H7 (cell line): Measurements from ENCODE around the gene PWWP2B. TPM values are rescaled to one million over a fixed set of nuclear protein-coding genes. Genes with fewer than 3 reads are reported as not detected.

ENCODE experiments used
- DNase-seq: peaks from one replicate; pipeline ENCODE4 v3.0.0; 2012
- H3K27me3 ChIP-seq: 2 replicates; pipeline ENCODE4 v1.6.0; 2011; ENCODE audit warnings: mild to moderate bottlenecking, low read length; ENCODE audit not compliant: control insufficient read depth, insufficient read depth
- H3K36me3 ChIP-seq: replicated peaks from 2 replicates; pipeline ENCODE4 v1.5.1; 2011; ENCODE audit warnings: low read length; ENCODE audit not compliant: control insufficient read depth, insufficient read depth
- H3K4me3 ChIP-seq: 2 replicates; pipeline ENCODE4 v1.5.1; 2011; ENCODE audit warnings: low read depth, mild to moderate bottlenecking, control low read depth, low read length, moderate library complexity; ENCODE audit not compliant: insufficient read depth
- total RNA-seq: library from RNA; depleted of rRNA; stranded (reverse); fragments of >200 nt; shearing (Covaris generic); gene quantifications from 2 replicates; pipeline ENCODE4 v1.2.3, GENCODE V29; 2014

Gene PWWP2B
- total RNA-seq, 1 experiment from 2014 or later: 15.3 TPM

DNA sequence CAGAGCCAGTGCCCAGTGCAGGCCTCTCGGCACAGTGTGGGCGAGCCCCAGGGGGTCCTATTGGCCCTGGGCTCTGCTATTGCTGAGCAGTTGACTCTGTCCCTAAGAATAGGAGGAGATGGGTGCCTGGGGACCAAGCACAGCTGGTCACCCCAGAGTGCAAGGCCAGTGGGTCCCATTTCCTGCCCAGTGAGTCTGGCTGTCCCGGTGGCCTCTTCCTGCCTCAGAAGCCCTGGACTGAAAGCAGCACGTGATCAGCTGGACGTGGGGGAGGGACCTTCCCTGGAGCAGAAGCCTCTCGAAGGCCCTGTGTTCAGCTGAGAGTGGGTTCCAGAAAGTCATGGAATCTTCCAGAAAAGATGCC lies 42.0 kb downstream of the PWWP2B start:
- no peak overlapping the region for H3K4me3 ChIP-seq
- no peaks in the 10 kb centered on the region for H3K27me3 ChIP-seq
- DNase-seq: no peak
- H3K36me3 ChIP-seq: no peaks in the 10 kb centered on the region

DNA sequence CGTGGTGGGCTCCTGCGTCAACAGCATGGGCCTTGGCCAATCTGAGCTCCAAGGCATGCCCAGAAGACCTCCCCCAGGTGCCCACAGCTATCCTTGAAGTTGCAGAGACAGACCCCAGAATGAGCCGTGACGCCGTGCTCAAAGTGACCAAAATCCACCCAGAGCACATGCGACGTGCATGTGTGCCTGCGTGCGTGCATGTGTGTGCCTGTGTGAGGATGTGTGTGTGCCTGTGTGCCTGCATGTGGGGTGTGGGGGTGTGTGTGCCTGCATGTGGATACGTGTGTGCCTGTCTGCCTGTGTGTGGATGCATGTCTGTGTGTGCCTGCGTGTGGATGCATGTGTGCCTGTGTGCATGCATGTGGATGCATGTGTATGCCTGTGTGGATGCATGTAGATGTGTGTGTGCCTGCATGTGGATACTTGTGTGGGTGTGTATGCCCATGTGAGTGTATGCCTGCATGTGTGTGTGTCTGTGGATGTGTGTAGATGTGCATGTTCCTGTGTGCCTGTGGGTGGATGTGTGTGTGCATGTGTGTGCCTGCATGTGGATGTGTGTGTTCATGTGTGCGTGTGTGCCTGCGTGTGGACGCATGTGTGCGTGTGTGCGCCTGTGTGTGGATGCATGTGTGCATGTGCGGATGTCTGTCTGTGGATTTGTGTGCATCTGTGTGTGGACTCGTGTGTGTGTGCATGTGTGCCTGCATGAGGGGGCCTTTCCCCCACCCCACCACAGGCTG lies 42.6 kb downstream of the PWWP2B start:
- Histone ChIP-seq H3K27me3 (no peaks in the 10 kb centered on the region), H3K36me3 (no peaks in the 10 kb centered on the region), H3K4me3 (no peak overlapping the region)
- DNase-seq: no peak

DNA sequence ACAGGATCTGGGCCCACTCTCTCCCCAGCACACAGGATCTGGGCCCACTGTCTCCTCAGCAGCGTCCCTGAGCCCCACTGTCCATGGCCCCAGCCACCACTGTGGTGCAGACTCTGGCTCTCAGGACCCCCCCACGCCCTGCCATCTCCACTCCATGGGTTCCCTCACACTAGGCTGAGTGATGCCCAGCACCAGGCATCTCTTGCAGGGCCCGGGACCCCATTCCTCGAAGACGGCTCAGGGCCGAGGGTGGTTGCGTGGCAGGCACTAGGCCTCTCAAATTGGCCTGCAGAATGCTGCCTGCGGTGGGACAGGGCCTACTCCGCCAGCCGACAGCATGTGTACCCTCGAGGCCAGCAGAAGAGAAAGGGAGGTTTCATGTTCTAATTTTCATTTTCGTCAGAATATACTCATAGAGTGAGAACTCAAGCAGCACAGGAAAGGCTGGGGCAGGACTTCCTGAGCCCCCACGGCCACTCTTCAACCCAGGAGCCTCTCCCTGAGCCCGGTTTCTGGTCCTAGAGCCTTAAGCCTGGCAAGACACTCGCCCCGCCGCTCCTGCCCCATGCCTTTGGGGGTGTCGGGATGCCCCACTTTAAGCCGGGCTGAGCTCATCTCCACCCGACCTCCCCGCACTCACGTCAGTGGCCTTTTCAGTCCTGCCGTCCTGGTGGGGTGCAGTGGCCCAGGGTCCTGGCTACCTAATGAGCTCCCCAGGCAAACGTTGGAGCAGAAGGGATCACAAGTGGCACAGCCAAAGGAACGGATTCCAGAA lies 44.0 kb downstream of the PWWP2B start:
- no peaks in the 10 kb centered on the region for H3K36me3 ChIP-seq
- H3K27me3 ChIP-seq: no peaks in the 10 kb centered on the region
- no peak overlapping the region for H3K4me3 ChIP-seq
- no peak for DNase-seq

DNA sequence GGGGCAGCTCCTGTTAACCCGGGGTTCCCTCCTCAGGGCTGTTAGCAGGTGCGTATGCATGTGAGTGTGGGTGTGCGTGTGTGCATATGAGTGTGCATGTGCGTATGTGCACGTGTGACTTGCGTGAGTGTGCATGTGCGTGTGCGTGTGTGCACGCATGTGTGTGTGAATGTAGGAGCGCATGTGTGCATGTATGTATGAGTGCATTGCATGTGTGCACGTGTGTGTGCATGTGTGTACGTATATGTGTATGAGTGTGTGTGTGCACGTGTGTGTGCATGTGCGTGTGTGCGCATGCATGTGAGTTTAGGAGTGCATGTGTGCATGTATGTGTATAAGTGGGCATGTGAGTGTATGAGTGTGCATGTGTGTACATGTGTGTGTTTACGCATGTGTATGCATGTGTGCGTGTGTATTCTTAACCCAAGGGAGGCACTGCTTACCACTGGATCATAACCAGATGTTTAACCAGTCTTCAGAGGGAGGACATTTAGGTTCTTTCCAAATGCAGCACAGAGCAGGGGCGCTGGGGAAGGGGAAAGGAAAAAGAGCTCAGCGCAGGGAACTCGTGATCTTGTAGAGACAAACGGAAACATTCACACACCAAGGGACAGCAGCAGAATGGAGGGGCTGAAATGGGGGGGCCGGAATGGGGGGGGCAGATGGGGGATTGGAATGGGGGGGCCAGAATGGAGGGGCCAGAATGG lies 45.0 kb downstream of the PWWP2B start:
- no peak for DNase-seq
- H3K27me3 ChIP-seq: no peaks in the 10 kb centered on the region

DNA sequence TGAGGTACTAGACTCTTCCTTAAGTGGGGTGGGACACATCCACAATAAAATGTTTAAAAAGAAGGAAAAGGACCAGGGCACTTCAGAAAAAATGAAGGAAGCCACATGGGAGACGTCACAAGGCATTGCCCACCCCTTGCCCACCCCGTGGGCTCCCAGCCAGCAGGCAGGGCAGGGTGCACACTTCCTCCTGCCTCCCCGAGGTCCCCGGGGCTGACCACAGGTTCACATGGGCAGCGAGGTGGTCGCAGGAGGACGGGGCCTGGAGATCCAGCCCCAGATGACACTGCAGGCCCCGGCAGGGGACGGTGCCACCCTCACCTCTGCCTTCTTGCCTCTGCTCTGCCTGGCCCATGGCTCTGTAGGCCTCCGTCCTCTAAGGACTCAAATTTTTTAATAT lies 45.6 kb downstream of the PWWP2B start:
- Histone ChIP-seq H3K4me3 (no peak overlapping the region), H3K27me3 (no peaks in the 10 kb centered on the region), H3K36me3 (no peaks in the 10 kb centered on the region)
- no peak for DNase-seq

More for the DNA sequence above, 45.0 kb downstream of the PWWP2B start:
- no peak overlapping the region for H3K4me3 ChIP-seq
- H3K36me3 ChIP-seq: no peaks in the 10 kb centered on the region

DNA sequence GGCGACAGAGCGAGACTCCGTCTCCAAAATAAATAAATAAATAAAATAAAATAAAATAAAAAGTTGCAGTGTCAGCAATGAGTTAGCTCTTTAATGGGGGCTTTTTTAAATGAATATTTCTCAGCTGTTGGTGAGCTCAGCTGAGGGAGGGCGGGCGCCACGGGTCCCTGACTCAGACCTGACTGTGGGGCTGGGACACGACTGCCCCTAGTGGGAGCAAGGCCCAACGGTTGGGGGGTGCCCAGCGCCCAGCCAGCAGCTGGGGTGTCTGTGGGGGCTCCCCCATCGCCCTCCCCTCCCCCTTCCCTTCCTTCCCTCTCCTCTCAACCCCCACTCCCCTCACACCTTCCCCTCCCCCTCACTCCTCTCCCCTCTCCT lies 46.6 kb downstream of the PWWP2B start:
- no peaks in the 10 kb centered on the region for H3K27me3 ChIP-seq
- H3K4me3 ChIP-seq: no peak overlapping the region
- no peaks in the 10 kb centered on the region for H3K36me3 ChIP-seq
- DNase-seq: no peak

DNA sequence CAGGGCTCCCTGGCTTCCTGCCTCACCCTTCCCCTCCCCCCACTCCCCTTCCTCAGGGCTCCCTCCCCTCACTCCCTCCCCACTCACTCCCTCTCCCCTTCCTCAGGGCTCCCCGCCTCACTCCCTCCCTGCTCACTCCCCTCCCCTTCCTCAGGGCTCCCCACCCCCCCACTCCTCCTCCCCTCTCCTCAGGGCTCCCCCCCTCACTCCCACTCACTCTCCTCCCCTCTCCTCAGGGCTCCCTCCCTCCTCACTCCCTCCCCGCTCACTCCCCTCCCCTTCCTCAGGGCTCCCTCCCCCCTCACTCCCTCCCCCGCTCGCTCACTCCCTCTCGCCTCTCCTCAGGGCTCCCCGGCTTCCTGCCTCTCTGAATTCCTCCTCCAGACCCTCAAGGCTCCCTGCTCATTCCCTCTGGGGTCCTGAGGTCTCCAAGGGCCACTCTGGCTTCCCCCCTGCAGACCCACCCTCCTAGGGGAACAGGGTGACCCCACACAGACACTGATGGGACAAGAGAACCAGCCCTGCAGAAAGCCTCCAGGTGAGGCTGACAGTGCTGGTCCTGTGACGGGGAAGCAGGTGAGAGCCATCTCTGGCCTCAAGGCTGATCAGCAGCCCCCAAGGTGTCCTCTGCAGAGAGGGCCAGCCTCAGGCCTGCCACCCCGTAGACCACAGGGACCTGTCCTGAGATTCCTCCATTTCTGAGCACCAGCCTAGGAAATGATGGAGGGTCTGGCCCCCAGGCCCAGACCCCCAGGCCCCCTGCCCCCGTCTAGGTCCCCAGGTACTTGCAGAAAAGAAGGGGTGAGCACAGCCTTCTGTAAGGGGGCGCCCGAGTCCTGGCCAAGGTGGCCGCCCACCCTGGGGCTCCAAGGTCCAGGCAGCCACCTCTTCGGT lies 47.2 kb downstream of the PWWP2B start:
- no peaks in the 10 kb centered on the region for H3K36me3 ChIP-seq
- H3K27me3 ChIP-seq: no peaks in the 10 kb centered on the region
- H3K4me3 ChIP-seq: no peak overlapping the region
- peak; percentile 76 for DNase-seq

DNA sequence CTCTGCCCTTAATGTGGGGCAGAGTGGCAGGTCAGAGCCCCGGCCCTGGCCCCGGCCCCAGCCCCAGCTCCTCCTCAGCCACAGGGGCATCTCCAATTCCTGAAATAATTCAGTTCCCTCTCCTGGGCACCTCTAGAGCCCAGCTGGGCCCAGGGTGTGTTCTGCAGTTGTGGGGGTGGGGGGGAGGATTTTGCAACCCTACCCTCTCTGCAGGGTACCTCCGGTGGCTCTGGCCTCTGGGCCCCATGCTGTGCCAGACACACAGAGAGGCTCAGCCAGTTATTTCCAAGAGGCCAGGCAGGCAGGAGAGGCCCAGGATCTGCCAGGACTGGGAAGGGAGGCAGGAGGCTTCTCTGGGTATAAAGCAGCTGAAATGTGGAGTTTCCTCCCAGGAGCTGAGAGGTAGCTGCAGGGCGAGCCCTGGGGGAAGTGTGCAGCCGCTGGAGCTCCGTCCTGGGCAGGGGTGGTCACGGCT lies 47.9 kb downstream of the PWWP2B start:
- H3K36me3 ChIP-seq: no peaks in the 10 kb centered on the region
- H3K27me3 ChIP-seq: no peaks in the 10 kb centered on the region
- peak; percentile 75 for DNase-seq
- H3K4me3 ChIP-seq: no peak overlapping the region

DNA sequence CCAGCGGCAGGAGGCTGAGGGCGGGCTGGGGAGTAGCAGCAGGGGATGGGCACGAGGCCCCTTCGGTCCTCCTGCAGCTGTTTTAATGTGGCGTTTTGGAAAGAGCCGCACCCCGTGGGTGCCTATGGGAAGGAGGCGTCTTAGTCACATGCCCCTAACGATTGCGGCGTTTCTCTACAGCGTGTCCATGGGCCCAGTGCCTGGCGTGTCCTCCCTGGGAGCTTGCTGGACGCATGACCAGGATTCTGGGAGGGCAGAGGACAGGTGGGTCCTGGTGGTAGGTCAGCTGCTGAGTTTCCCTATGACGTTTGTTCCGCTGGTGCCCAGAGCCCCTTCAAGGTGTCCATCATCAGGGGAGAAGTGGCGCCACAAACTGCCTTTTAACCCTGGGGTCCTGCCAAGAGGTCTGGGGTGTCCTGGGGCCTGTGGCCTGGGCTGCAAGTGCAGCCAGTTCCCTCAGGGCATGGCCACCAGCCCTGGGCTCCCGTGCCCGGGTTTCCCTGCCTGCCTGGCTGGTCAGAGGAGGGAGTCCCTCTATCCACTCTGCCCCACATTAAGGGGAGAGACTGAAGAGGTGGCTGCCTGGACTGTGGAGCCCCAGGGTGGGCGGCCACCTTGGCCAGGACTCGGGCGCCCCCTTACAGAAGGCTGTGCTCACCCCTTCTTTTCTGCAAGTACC lies 48.7 kb downstream of the PWWP2B start:
- DNase-seq: no peak
- H3K36me3 ChIP-seq: no peaks in the 10 kb centered on the region
- H3K4me3 ChIP-seq: no peak overlapping the region
- H3K27me3 ChIP-seq: no peaks in the 10 kb centered on the region

DNA sequence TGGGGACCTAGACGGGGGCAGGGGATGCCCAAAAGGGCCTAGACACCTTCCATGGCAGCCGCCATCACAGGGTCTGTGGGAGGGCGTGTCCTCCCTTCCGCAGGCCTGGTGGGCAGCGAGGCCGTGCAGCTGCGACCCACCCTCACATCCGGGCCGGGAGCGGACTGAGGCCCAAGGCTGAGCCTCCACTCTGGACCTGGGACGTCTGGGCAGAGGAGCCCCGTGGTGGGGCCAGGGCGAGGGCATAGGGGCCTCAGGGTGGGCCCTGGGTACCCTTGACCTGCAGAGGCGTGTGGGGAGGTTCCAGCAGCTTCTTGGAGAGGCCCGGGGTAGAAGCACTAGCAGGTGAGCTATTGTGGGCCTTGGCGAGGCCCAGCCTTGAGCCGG lies 49.2 kb downstream of the PWWP2B start:
- no peaks in the 10 kb centered on the region for H3K36me3 ChIP-seq
- no peak for DNase-seq

DNA sequence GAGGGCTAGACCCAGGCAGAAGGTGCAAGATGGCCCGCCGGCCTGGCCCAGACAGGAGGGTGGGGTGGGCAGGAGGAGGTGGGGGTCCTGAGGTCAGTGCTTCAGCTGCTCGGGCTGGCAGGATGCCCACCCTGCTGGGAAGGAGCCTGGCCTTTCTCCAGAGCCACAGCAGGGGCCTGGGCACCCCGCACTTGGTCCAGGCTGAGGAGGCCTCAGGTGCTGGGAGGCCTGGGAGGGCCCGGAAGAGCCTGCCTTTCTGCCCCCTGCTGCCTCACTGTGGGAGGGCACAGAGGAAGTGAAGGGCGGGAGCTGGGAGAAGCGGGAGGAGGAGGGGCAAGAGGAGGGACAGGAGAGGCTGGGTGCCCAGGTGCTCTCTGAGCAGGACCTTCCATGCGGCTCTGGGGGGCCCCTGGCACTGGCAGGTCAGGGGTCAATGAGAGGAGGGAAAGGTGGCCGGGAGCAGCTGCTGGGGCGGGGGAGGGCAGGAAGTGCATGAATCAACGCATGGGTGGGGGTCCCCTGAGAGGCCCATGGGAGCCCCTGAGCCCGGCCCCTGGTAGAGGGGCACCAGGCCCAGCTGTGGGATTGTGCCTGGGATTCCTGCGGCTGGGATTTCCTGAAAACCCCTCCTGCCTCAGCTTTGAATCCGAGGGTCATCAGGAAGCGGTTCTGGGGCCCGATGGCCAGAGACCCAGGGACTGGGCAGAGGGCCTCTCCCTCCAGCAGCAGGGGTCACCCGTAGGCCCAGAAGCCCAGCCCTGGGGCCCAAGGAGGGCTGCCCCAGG lies 49.9 kb downstream of the PWWP2B start:
- Histone ChIP-seq H3K36me3 (no peaks in the 10 kb centered on the region), H3K27me3 (no peaks in the 10 kb centered on the region), H3K4me3 (no peak overlapping the region)
- no peak for DNase-seq

More for the DNA sequence above, 49.2 kb downstream of the PWWP2B start:
- no peak overlapping the region for H3K4me3 ChIP-seq
- no peaks in the 10 kb centered on the region for H3K27me3 ChIP-seq

DNA sequence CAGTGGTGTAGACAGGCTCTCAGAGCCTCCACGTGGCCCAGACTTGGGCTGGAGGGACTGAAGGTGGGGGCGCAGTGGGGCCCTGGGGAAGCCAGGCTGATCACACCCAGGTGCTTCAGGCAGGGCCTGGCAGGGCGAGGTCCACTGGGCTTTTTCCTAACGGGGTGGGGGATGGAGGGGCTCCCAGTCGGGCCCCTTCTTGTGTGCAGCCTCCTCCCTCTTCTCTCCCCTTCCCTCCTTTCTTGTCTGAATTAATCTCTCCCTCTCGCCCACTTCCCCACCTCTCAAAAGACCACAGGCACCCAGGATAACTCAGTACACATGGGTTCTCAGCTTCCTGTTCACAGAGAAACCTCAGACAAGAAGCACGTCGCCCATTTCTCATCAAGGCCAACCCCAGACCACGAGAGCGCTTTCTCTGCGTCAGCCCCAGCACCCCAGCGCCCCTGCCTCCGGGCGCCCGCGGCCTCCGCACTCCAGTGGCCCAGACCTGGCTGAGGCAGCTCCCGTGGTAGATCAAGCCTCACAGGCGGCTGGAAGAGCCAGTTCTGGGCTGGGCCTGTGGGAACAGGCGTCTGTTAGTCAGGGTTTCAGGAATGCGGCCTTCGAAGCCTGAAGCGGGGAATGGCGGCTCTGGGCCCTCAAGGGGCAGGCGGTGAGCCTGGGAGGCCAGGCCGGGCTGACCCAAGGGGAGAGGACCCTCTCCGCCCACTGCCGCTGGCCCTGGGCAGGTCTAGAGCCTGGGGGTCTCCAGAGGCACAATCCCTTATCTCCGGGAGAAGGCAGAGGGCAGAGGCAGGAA lies 50.6 kb downstream of the PWWP2B start:
- H3K27me3 ChIP-seq: no peaks in the 10 kb centered on the region
- DNase-seq: peak; percentile 77

More for the DNA sequence above, 50.6 kb downstream of the PWWP2B start:
- Histone ChIP-seq H3K4me3 (no peak overlapping the region), H3K36me3 (no peaks in the 10 kb centered on the region)
